ENCODE results near the gene BIRC3.
"Not testable (repeated sequence)": the region's sequence is repeated elsewhere in the genome, so short reads cannot be mapped to it uniquely, and the experiment has no call there.

BIRC3 gene

DNA sequence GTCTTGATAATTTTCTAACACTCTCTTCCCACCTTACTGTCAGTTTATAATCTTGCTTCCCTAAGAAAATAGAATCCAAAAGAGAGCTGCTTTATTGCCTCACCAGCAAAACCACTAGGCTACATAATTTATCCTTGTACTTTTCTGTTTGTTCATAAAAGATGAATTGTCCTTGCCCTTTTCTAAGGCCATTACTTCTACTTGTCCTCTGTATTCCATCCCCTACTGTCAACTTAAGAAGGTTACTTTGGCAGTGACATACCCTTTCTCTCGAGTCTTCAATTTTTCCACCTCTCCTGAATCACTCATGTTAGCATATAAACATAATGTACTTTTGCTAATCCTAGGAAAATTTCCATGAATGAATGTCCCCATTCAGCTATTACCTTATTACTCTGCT is 47.7 kb downstream of the BIRC3 start:
- H3K9me3 ChIP-seq (ENCODE audit: control insufficient read depth, low read length), result no peaks in the 10 kb centered on the region
- 84 to 89% methylated on average over 1 of the region's 1 CpG for WGBS, 2 experiments
- H3K4me1 ChIP-seq (ENCODE audit: control insufficient read depth, insufficient read depth, low read length), result no peaks in the 10 kb centered on the region
- H3K36me3 ChIP-seq (ENCODE audit: control insufficient read depth, insufficient read depth, low read length), result peaks cover 19% of the 10 kb centered on the region
- H3K27ac ChIP-seq (ENCODE audit: insufficient read depth, low read depth, low read length, poor library complexity, severe bottlenecking), result no peak overlapping the region
- H3K27me3 ChIP-seq (ENCODE audit: control insufficient read depth, insufficient read depth, low read length, poor library complexity, severe bottlenecking), result no peaks in the 10 kb centered on the region
- no peak overlapping the region for H3K4me3 ChIP-seq (ENCODE audit: insufficient read depth, low read depth, low read length)

- 90 to 93% methylated on average over 6 of the region's 6 CpGs for WGBS, 2 experiments
- peaks cover 19% of the 10 kb centered on the region for H3K36me3 ChIP-seq (ENCODE audit: control insufficient read depth, insufficient read depth, low read length)
- no peak overlapping the region for H3K27ac ChIP-seq (ENCODE audit: insufficient read depth, low read depth, low read length, poor library complexity, severe bottlenecking)
- no peak overlapping the region for H3K4me3 ChIP-seq (ENCODE audit: insufficient read depth, low read depth, low read length)
- no peaks in the 10 kb centered on the region for H3K4me1 ChIP-seq (ENCODE audit: control insufficient read depth, insufficient read depth, low read length)
- H3K27me3 ChIP-seq (ENCODE audit: control insufficient read depth, insufficient read depth, low read length, poor library complexity, severe bottlenecking), result no peaks in the 10 kb centered on the region
- no peaks in the 10 kb centered on the region for H3K9me3 ChIP-seq (ENCODE audit: control insufficient read depth, low read length)
These were observed 50.1 kb downstream of the BIRC3 start for GRCh38 chr11:102367364-102367763.

DNA sequence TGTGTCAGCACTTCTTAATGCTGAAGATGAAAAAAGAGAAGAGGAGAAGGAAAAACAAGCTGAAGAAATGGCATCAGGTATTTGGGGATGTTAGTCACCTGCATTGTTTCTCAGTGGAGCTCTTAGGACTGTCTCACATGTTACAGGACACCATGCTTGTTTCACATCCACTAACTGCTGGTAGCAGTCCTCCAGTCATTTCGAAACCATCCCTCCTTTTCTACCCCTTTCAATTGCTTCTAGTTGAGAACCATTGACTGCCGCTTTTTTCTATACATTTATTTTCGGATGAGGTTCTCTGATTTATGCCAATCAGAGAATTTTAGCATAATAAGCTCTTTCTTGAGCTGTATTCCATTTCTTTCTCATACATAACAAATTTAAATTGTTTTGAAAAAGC is 51.2 kb downstream of the BIRC3 start:
- 97 to 98% methylated on average over 3 of the region's 3 CpGs for WGBS, 2 experiments
- Histone ChIP-seq H3K36me3 (ENCODE audit: control insufficient read depth, insufficient read depth, low read length) (peaks cover 16% of the 10 kb centered on the region), H3K27ac (ENCODE audit: insufficient read depth, low read depth, low read length, poor library complexity, severe bottlenecking) (no peak overlapping the region), H3K4me3 (ENCODE audit: insufficient read depth, low read depth, low read length) (no peak overlapping the region), H3K4me1 (ENCODE audit: control insufficient read depth, insufficient read depth, low read length) (no peaks in the 10 kb centered on the region), H3K9me3 (ENCODE audit: control insufficient read depth, low read length) (no peaks in the 10 kb centered on the region), H3K27me3 (ENCODE audit: control insufficient read depth, insufficient read depth, low read length, poor library complexity, severe bottlenecking) (no peaks in the 10 kb centered on the region)

DNA sequence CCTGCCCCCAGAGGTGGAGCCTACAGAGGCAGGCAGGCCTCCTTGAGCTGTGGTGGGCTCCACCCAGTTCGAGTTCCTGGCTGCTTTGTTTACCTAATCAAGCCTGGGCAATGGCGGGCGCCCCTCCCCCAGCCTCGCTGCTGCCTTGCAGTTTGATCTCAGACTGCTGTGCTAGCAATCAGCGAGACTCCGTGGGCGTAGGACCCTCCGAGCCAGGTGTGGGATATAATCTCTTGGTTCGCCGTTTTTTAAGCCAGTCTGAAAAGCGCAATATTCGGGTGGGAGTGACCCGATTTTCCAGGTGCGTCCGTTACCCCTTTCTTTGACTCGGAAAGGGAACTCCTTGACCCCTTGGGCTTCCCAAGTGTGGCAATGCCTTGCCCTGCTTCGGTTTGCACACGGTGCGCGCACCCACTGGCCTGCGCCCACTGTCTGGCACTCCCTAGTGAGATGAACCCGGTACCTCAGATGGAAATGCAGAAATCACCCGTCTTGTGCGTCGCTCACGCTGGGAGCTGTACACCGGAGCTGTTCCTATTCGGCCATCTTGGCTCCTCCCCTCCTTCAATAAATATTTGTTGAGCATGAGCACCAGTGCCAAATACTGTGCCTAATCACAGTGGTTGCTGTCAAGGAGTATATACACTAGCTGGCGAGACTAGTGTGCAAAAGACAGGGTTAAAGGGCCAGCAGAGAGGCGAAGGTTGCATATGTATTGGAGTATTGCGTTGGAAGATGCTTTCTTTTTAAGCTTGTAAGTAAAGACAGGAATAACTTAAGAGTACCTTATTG is 57.5 kb downstream of the BIRC3 start:
- WGBS, 2 experiments, result 46 to 51% methylated on average over 31 of the region's 31 CpGs
- H3K36me3 ChIP-seq (ENCODE audit: control insufficient read depth, insufficient read depth, low read length); H3K9me3 ChIP-seq (ENCODE audit: control insufficient read depth, low read length); H3K4me3 ChIP-seq (ENCODE audit: insufficient read depth, low read depth, low read length); H3K4me1 ChIP-seq (ENCODE audit: control insufficient read depth, insufficient read depth, low read length); H3K27me3 ChIP-seq (ENCODE audit: control insufficient read depth, insufficient read depth, low read length, poor library complexity, severe bottlenecking): not testable (repeated sequence)
- H3K27ac ChIP-seq (ENCODE audit: insufficient read depth, low read depth, low read length, poor library complexity, severe bottlenecking), result peak overlapping the region; percentile 3

- Histone ChIP-seq H3K27me3 (ENCODE audit: control insufficient read depth, insufficient read depth, low read length, poor library complexity, severe bottlenecking) (no peaks in the 10 kb centered on the region), H3K4me1 (ENCODE audit: control insufficient read depth, insufficient read depth, low read length) (no peaks in the 10 kb centered on the region), H3K9me3 (ENCODE audit: control insufficient read depth, low read length) (no peaks in the 10 kb centered on the region), H3K4me3 (ENCODE audit: insufficient read depth, low read depth, low read length) (no peak overlapping the region), H3K27ac (ENCODE audit: insufficient read depth, low read depth, low read length, poor library complexity, severe bottlenecking) (no peak overlapping the region), H3K36me3 (ENCODE audit: control insufficient read depth, insufficient read depth, low read length) (peaks cover 4% of the 10 kb centered on the region)
- WGBS, 2 experiments, result 92 to 94% methylated on average over 3 to 4 of the region's 5 CpGs
These were observed 58.6 kb downstream of the BIRC3 start for GRCh38 chr11:102375720-102376399.

GRCh38 chr11:102377891-102378290 is 60.6 kb downstream of the BIRC3 start:
- Histone ChIP-seq H3K27ac (ENCODE audit: insufficient read depth, low read depth, low read length, poor library complexity, severe bottlenecking) (no peak overlapping the region), H3K36me3 (ENCODE audit: control insufficient read depth, insufficient read depth, low read length) (peaks cover 4% of the 10 kb centered on the region)

GRCh38 chr11:102378818-102379217 is 61.5 kb downstream of the BIRC3 start:
- Histone ChIP-seq H3K27ac (ENCODE audit: insufficient read depth, low read depth, low read length, poor library complexity, severe bottlenecking) (no peak overlapping the region), H3K4me3 (ENCODE audit: insufficient read depth, low read depth, low read length) (no peak overlapping the region), H3K9me3 (ENCODE audit: control insufficient read depth, low read length) (no peaks in the 10 kb centered on the region), H3K27me3 (ENCODE audit: control insufficient read depth, insufficient read depth, low read length, poor library complexity, severe bottlenecking) (no peaks in the 10 kb centered on the region), H3K36me3 (ENCODE audit: control insufficient read depth, insufficient read depth, low read length) (peaks cover 4% of the 10 kb centered on the region), H3K4me1 (ENCODE audit: control insufficient read depth, insufficient read depth, low read length) (no peaks in the 10 kb centered on the region)

More at GRCh38 chr11:102377891-102378290, 60.6 kb downstream of the BIRC3 start:
- Histone ChIP-seq H3K27me3 (ENCODE audit: control insufficient read depth, insufficient read depth, low read length, poor library complexity, severe bottlenecking) (no peaks in the 10 kb centered on the region), H3K4me3 (ENCODE audit: insufficient read depth, low read depth, low read length) (no peak overlapping the region), H3K9me3 (ENCODE audit: control insufficient read depth, low read length) (no peaks in the 10 kb centered on the region), H3K4me1 (ENCODE audit: control insufficient read depth, insufficient read depth, low read length) (no peaks in the 10 kb centered on the region)
- WGBS, 2 experiments, result 90 to 98% methylated on average over 1 to 2 of the region's 2 CpGs

- Histone ChIP-seq H3K4me1 (ENCODE audit: control insufficient read depth, insufficient read depth, low read length) (peaks cover 4% of the 10 kb centered on the region), H3K9me3 (ENCODE audit: control insufficient read depth, low read length) (no peaks in the 10 kb centered on the region), H3K27ac (ENCODE audit: insufficient read depth, low read depth, low read length, poor library complexity, severe bottlenecking) (no peak overlapping the region), H3K4me3 (ENCODE audit: insufficient read depth, low read depth, low read length) (no peak overlapping the region), H3K27me3 (ENCODE audit: control insufficient read depth, insufficient read depth, low read length, poor library complexity, severe bottlenecking) (no peaks in the 10 kb centered on the region), H3K36me3 (ENCODE audit: control insufficient read depth, insufficient read depth, low read length) (peaks cover 4% of the 10 kb centered on the region)
- WGBS, 2 experiments, result 93 to 95% methylated on average over 3 of the region's 3 CpGs
These were observed 65.1 kb downstream of the BIRC3 start for GRCh38 chr11:102382384-102382783.

DNA sequence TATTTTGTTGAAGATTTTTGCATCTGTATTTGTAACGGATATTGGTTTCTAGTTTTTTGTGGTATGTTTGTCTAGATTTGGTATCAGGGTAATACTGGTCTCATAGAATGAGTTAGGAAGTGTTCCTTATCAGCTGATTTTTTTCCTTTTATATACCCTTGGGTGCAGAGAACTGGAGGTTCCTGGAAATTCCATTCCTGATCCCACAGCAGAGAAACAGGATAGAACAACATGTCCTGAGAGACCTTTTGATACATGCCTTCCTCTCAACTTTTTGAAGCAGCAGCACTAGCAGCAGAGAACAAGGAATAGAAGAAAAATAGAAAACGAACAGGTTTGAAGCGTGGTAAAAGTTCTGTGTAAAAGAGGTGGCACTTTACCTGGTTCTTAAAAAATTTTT is 66.6 kb downstream of the BIRC3 start:
- 94 to 97% methylated on average over 3 of the region's 3 CpGs for WGBS, 2 experiments

DNA sequence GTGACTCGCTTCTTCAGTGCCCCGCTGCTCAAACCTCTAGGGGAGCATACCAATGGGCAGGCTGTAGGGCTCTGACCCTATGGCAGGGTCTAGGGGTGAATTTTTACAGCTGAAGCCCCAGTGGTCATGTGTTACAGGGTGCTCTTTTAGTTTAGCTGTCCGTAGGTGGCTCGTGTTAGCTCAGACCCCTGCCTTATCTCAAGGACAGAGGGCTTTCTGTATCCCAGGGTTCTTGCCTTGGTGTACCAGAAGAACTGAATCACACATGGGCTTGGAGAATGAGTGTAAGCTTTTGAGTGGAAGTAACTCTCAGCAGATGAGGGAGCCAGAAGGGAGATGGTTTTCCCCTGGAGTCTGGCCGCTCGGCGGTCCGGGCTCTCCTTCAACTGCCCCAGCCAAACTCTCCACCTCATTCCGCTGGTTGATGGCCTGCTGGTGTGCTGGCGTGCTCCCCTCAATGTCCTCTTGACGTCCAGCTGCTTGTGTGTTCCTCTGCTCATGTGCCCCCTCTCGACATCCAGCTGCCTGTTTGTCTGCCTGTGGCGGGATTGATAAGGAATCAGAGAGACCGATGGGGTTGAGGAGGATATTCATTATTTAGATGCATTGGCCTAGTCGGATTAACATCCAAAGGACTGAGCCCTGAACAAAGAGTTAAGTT is 67.3 kb downstream of the BIRC3 start:
- H3K27me3 ChIP-seq (ENCODE audit: control insufficient read depth, insufficient read depth, low read length, poor library complexity, severe bottlenecking), result no peaks in the 10 kb centered on the region
- WGBS, 2 experiments, result 91 to 94% methylated on average over 15 of the region's 15 CpGs
- H3K36me3 ChIP-seq (ENCODE audit: control insufficient read depth, insufficient read depth, low read length), result peaks cover 4% of the 10 kb centered on the region
- H3K4me1 ChIP-seq (ENCODE audit: control insufficient read depth, insufficient read depth, low read length), result peaks cover 4% of the 10 kb centered on the region
- H3K27ac ChIP-seq (ENCODE audit: insufficient read depth, low read depth, low read length, poor library complexity, severe bottlenecking), result no peak overlapping the region
- no peak overlapping the region for H3K4me3 ChIP-seq (ENCODE audit: insufficient read depth, low read depth, low read length)
- no peaks in the 10 kb centered on the region for H3K9me3 ChIP-seq (ENCODE audit: control insufficient read depth, low read length)

More for the DNA sequence above, 66.6 kb downstream of the BIRC3 start:
- Histone ChIP-seq H3K36me3 (ENCODE audit: control insufficient read depth, insufficient read depth, low read length) (peaks cover 4% of the 10 kb centered on the region), H3K4me1 (ENCODE audit: control insufficient read depth, insufficient read depth, low read length) (peaks cover 4% of the 10 kb centered on the region), H3K27me3 (ENCODE audit: control insufficient read depth, insufficient read depth, low read length, poor library complexity, severe bottlenecking) (no peaks in the 10 kb centered on the region), H3K9me3 (ENCODE audit: control insufficient read depth, low read length) (no peaks in the 10 kb centered on the region), H3K4me3 (ENCODE audit: insufficient read depth, low read depth, low read length) (no peak overlapping the region), H3K27ac (ENCODE audit: insufficient read depth, low read depth, low read length, poor library complexity, severe bottlenecking) (no peak overlapping the region)

Data from ectodermal cell (in vitro differentiated cells).